HepG2 (cell line): ENCODE data around the gene MARK2. TPM values are rescaled to one million over a fixed set of nuclear protein-coding genes. Genes with fewer than 3 reads are reported as not detected.

Experiments
- ETV6 ChIP-seq: sonication (generic); formaldehyde crosslinking; conservative IDR thresholded peaks from 2 replicates; pipeline ENCODE4 v1.4.0; 2020; ENCODE audit warnings: missing genetic modification reagents
- FOXO1 ChIP-seq: sonication (generic); formaldehyde crosslinking; IDR thresholded peaks from 2 replicates; pipeline ENCODE4 v1.4.0; 2020; ENCODE audit warnings: missing genetic modification reagents
- HOXD1 ChIP-seq: sonication (generic); formaldehyde crosslinking; IDR thresholded peaks from 2 replicates; pipeline ENCODE4 v1.5.0; 2020; ENCODE audit warnings: missing genetic modification reagents
- KAT8 ChIP-seq: IDR thresholded peaks from 2 replicates; pipeline ENCODE4 v1.6.1; 2016; ENCODE audit warnings: missing genetic modification reagents, missing compliant biosample characterization
- NFE2L1 ChIP-seq: sonication (generic); formaldehyde crosslinking; IDR thresholded peaks from 2 replicates; pipeline ENCODE4 v1.4.0; 2020; ENCODE audit warnings: missing genetic modification reagents, mild to moderate bottlenecking, borderline replicate concordance
- NONO ChIP-seq, 2 experiments: fragments of 450-650 bp in 1 of 2; sonication (generic) in 1 of 2; formaldehyde crosslinking in 1 of 2; IDR thresholded peaks in 1 of 2; conservative IDR thresholded peaks in 1 of 2; 2 replicates each; pipeline versions ENCODE4 v1.6.1 to v1.8.0; 2017 to 2022; ENCODE audit warnings: mild to moderate bottlenecking in 1 of 2, missing genetic modification reagents in 1 of 2, moderate library complexity in 1 of 2
- POLR2G ChIP-seq: fragments of 200-400 bp; formaldehyde crosslinking; IDR thresholded peaks from 2 replicates; pipeline ENCODE4 v1.6.1; 2018; ENCODE audit warnings: mild to moderate bottlenecking, low read depth, low read length, moderate library complexity
- SYNCRIP ChIP-seq: fragments of 200-400 bp; formaldehyde crosslinking; IDR thresholded peaks from 2 replicates; pipeline ENCODE4 v1.6.1; 2018; ENCODE audit warnings: mild to moderate bottlenecking, low read depth, low read length; ENCODE audit not compliant: insufficient read depth
- ZNF124 ChIP-seq: sonication (generic); formaldehyde crosslinking; IDR thresholded peaks from 2 replicates; pipeline ENCODE4 v1.4.0; 2020; ENCODE audit warnings: missing genetic modification reagents
- ZNF354B ChIP-seq: sonication (generic); formaldehyde crosslinking; IDR thresholded peaks from 2 replicates; pipeline ENCODE4 v1.8.0; 2022; ENCODE audit warnings: mild to moderate bottlenecking, missing genetic modification reagents
- ZNF878 ChIP-seq: sonication (generic); formaldehyde crosslinking; IDR thresholded peaks from 2 replicates; pipeline ENCODE4 v1.8.1; 2023; ENCODE audit warnings: mild to moderate bottlenecking, missing genetic modification reagents, moderate library complexity
- polyA plus RNA-seq, 8 experiments: library from polyadenylated mRNA; depleted of rRNA in 3 of 8; stranded (reverse) in 7 of 8; unstranded in 1 of 8; fragments of >200 nt; fragmentation: Illumina TruSeq in 4 of 8; extraction: Trizol in 4 of 8; gene quantifications; 2 replicates each; pipeline versions ENCODE4 v1.2.1 to v1.2.3, GENCODE V29; 2011 to 2016; ENCODE audit warnings: low read depth in 4 of 8, missing spikeins in 1 of 8, mixed read lengths in 1 of 8; ENCODE audit not compliant: insufficient read depth in 1 of 8
- total RNA-seq, 5 experiments: library from RNA; depleted of rRNA; stranded (reverse); fragments of >200 nt; fragmentation: Illumina TruSeq; extraction: Trizol; gene quantifications; 2 replicates each; pipeline ENCODE4 v1.2.3, GENCODE V29; 2016; ENCODE audit warnings: low read depth in 1 of 5
- TF ChIP-seq, protein P1 (sequence below): sonication (generic); formaldehyde crosslinking; IDR thresholded peaks from 2 replicates; pipeline ENCODE4 v1.4.0; 2020; ENCODE audit warnings: missing genetic modification reagents, borderline replicate concordance
- TF ChIP-seq, protein P2 (sequence below): sonication (generic); formaldehyde crosslinking; IDR thresholded peaks from 2 replicates; pipeline ENCODE4 v1.4.0; 2020; ENCODE audit warnings: missing genetic modification reagents
- TF ChIP-seq, protein P3 (sequence below): IDR thresholded peaks from 2 replicates; pipeline ENCODE4 v1.6.1; 2016; ENCODE audit warnings: low read depth, control low read depth
- TF ChIP-seq, protein P4 (sequence below): sonication (generic); formaldehyde crosslinking; IDR thresholded peaks from 2 replicates; pipeline ENCODE4 v1.5.0; 2020; ENCODE audit warnings: missing genetic modification reagents, mild to moderate bottlenecking, borderline replicate concordance

Gene MARK2
- total and polyA plus RNA-seq, 2 of the 13 experiments (the other 11 are each of a cell fraction or from before 2014, with no cell fraction given) = 13.5 to 13.9 TPM

DNA sequence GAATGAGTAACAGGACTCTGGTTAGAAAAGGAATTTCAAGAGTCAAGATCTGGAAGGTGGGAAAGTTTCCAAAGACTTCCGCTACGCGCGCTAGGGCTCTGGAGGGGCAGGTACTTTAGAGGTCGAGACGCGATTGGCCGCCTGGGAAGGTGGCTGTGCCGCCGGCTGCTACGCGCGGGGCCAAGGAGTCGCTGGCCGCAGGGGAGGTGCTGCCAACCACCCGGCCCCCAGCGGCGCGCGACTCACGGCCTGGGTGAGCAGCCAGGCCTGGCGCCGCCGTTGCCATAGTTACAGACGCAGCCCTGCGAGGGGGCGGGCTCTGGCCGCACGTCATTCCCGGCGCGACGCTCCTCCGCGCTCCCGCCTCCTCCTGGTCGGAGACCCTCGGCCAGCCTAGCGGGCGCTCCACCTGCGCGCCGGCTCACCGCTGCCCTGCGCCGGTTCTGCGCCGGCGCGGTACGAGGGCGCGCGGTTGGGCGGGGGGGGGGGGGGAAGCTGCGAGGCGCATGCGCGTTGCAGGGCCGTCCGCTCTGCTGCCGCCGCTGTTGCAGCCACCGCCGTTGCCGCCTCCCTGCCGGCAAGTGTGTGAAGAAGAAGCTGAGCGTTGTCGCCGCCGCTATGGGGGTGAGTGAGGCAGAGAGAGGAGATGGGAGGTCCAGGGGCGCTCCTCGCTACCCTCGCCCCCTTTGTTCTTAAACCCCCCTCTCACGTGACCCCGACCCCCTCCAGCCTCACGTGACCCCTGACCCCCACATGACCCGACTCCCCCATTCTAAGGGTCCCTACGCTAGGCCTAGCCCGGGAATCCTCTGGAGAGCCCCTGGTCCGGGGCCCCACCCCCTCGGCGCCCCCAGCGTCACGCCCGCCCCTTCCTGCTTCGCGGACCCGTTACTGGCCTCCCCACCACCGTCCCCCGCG is 99.8 kb downstream of the MARK2 start, which contains the start of gene NAA40 (continued):
- TF ChIP-seq, protein P1, sequence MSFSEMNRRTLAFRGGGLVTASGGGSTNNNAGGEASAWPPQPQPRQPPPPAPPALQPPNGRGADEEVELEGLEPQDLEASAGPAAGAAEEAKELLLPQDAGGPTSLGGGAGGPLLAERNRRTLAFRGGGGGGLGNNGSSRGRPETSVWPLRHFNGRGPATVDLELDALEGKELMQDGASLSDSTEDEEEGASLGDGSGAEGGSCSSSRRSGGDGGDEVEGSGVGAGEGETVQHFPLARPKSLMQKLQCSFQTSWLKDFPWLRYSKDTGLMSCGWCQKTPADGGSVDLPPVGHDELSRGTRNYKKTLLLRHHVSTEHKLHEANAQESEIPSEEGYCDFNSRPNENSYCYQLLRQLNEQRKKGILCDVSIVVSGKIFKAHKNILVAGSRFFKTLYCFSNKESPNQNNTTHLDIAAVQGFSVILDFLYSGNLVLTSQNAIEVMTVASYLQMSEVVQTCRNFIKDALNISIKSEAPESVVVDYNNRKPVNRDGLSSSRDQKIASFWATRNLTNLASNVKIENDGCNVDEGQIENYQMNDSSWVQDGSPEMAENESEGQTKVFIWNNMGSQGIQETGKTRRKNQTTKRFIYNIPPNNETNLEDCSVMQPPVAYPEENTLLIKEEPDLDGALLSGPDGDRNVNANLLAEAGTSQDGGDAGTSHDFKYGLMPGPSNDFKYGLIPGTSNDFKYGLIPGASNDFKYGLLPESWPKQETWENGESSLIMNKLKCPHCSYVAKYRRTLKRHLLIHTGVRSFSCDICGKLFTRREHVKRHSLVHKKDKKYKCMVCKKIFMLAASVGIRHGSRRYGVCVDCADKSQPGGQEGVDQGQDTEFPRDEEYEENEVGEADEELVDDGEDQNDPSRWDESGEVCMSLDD (CRISPR knock-in tag) = peak; percentile 28; the same call in 1 of the 2 replicates
- TF ChIP-seq FOXO1 (CRISPR knock-in tag) = peak; percentile 18; the same call in 1 of the 2 replicates
- 0 out of 2 replicates have a peak, but pooled peaks have one; percentile 41 for TF ChIP-seq ETV6
- TF ChIP-seq, protein P2, sequence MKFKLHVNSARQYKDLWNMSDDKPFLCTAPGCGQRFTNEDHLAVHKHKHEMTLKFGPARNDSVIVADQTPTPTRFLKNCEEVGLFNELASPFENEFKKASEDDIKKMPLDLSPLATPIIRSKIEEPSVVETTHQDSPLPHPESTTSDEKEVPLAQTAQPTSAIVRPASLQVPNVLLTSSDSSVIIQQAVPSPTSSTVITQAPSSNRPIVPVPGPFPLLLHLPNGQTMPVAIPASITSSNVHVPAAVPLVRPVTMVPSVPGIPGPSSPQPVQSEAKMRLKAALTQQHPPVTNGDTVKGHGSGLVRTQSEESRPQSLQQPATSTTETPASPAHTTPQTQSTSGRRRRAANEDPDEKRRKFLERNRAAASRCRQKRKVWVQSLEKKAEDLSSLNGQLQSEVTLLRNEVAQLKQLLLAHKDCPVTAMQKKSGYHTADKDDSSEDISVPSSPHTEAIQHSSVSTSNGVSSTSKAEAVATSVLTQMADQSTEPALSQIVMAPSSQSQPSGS (CRISPR knock-in tag) = peak; percentile 56; the same call in 1 of the 2 replicates
- no peak for TF ChIP-seq ZNF878 (CRISPR knock-in tag)
- peak; percentile 88 for TF ChIP-seq KAT8 (CRISPR knock-in tag)
- no peak for TF ChIP-seq NONO (IDR thresholded peaks at IDR 0.05)
- peak; percentile 65 for TF ChIP-seq NONO (CRISPR knock-in tag; conservative IDR thresholded peaks at IDR 0.05)
- 0 out of 2 replicates have a peak, but pooled peaks have one; percentile 30 for TF ChIP-seq HOXD1
- no peak for TF ChIP-seq SYNCRIP
- TF ChIP-seq, protein P3, sequence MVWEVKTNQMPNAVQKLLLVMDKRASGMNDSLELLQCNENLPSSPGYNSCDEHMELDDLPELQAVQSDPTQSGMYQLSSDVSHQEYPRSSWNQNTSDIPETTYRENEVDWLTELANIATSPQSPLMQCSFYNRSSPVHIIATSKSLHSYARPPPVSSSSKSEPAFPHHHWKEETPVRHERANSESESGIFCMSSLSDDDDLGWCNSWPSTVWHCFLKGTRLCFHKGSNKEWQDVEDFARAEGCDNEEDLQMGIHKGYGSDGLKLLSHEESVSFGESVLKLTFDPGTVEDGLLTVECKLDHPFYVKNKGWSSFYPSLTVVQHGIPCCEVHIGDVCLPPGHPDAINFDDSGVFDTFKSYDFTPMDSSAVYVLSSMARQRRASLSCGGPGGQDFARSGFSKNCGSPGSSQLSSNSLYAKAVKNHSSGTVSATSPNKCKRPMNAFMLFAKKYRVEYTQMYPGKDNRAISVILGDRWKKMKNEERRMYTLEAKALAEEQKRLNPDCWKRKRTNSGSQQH (CRISPR knock-in tag) = 0 out of 2 replicates have a peak, but pooled peaks have one; percentile 44
- TF ChIP-seq POLR2G = peak; percentile 47; the same call in 1 of the 2 replicates
- TF ChIP-seq NFE2L1 (CRISPR knock-in tag) = no peak
- TF ChIP-seq ZNF124 (CRISPR knock-in tag) = peak; percentile 49; the same call in 1 of the 2 replicates
- TF ChIP-seq ZNF354B (CRISPR knock-in tag) = no peak
- TF ChIP-seq, protein P4, sequence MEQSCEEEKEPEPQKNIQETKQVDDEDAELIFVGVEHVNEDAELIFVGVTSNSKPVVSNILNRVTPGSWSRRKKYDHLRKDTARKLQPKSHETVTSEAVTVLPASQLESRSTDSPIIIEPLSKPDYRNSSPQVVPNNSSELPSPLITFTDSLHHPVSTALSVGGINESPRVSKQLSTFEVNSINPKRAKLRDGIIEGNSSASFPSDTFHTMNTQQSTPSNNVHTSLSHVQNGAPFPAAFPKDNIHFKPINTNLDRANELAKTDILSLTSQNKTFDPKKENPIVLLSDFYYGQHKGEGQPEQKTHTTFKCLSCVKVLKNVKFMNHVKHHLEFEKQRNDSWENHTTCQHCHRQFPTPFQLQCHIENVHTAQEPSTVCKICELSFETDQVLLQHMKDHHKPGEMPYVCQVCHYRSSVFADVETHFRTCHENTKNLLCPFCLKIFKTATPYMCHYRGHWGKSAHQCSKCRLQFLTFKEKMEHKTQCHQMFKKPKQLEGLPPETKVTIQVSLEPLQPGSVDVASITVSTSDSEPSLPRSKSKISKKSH (CRISPR knock-in tag) = 0 out of 2 replicates have a peak, but pooled peaks have one; percentile 11
